GM13977 (cell line): ENCODE data around the gene RALA.

Experiments used
- DNase-seq: peaks from one replicate; pipeline ENCODE4 v3.0.0; 2012; ENCODE audit warnings: low spot score
- CTCF ChIP-seq: IDR thresholded peaks from 2 replicates; pipeline ENCODE4 v1.5.1; 2012; ENCODE audit warnings: mild to moderate bottlenecking, control low read depth; ENCODE audit not compliant: insufficient read depth; ENCODE audit errors: extremely low read depth, missing control alignments
- in situ Hi-C: fragments of 300-500 bp; cut with MboI; formaldehyde crosslinking; loops from one replicate; pipeline ENCODE4 v1.12.0; 2022; ENCODE audit warnings: low sequenced_read_pairs, low pct_unique_long_range_greater_than_20kb, mixed read lengths, inconsistent platforms; ENCODE audit not compliant: unreplicated experiment

RALA gene

DNA sequence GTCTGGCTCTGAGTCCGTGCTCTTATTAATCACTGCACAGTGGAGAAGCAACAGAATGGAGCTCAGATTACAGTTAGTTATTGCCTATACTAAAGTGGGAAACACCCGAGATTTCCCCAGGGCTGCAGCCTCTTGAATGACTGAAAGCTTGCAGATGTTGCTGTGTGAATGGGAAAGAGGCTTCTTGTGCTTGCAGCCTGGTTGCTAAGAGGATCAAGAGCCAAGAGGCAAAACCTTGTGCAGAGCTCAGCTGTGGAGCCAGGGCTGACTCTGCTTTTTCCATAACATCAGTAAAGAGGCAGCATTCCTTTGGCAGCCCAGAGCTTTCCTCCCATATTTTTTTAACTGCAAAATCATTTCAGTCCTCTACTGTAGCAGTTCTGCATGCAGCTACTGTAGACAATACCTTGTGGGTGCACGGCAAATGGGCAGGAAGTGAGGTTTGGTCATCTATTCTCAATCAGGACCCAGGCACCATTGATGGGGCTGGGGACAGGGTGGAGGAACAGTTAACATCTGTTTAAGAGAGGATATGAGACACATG lies 86.5 kb downstream of the RALA start:
- in situ Hi-C loops = no loop called here
- no peak for TF ChIP-seq CTCF
- DNase-seq = peak; percentile 38

- TF ChIP-seq CTCF = no peak
- in situ Hi-C loops = no loop called here
- DNase-seq = no peak
Measured at GRCh38 chr7:39712751-39713150, 89.4 kb downstream of the RALA start.

DNA sequence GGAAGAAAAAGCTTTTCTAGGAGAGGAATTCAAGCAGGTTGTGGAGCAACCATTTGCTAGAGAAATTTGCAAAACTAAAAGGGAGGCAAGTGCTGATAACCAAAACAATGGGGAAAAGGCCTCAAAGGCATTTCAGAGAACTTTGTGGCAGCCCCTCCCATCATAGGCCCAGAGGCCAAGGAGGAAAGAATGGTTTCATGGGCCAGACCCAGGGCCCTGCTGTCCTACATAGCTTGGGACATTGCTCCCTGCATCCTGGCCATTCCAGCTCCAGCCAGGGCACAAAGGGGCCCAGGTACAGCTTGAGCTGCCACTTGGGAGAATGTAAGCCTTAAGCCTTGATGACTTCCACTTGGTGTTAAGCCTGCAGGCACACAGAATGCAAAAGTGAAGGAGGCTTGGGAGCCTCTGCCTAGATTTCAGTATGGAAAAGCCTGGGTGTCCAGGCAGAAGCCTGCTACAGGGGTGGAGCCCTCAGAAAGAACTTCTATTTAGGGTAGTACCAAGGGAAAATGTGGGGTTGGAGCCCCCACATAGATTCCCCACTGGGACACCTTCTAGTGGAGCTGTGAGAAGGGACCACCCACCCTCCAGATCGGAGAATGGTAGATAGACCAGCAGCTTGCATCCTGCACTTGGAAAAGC lies 91.2 kb downstream of the RALA start:
- DNase-seq = no peak
- in situ Hi-C loops = no loop called here

DNA sequence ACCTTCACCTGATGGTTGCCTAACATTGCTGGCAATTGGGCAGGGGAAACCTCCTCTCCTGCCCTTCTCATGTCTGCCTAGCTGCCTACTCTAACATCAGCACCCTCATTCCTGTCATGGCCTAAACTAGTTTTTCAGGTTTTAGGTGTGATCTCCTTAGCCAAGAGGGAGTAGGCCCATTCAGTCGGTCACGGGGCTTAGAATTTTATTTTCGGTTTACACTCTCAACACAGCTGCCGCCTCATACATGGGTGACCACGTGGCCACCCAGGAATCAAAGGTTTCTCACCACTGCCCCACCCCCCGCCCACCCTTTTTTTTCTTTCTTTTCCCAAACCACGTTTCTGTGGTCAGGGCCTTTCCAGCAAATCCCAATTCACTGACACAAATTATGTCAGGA lies 97.2 kb downstream of the RALA start:
- DNase-seq = no peak
- TF ChIP-seq CTCF = no peak
- in situ Hi-C loops = no loop called here

More for the DNA sequence above, 91.2 kb downstream of the RALA start:
- no peak for TF ChIP-seq CTCF

- no peak for DNase-seq
- TF ChIP-seq CTCF = no peak
- in situ Hi-C loops = no loop called here
Measured at GRCh38 chr7:39721345-39721744, 98.0 kb downstream of the RALA start.

DNA sequence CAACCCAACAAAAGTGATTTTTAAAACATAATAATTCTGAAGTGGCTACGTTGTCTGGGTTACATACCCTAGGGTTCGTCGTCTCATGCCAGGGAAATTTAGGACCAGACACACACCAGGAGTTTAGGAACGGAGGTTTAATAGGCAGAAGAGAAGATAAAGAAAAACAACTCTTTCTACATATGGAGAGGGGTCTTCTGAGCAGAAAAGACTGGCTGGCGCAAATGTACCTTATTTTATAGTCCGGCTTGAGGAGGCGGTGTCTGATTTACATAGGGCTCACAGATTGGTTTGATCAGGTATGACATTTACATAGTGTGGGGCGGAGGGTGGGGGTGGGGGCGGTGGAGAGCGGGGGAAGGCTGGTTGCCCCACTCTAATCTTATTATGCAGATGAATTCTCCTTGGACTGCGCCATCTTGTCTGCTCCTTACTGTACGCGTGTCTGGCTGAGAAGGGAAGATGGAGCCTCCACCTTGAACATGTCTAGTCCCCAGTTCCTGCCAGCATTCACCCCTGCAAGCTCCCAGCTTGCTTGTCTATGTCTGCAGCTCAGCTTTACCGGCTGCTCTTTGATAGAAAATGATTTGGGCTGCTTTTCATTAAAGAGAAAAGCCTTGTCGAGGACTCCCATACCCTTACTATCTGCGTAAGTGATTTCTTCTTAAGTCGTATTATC lies 98.7 kb downstream of the RALA start:
- no peak for DNase-seq
- in situ Hi-C loops = no loop called here
- no peak for TF ChIP-seq CTCF
